HL-60/S4 treated with phorbol 12-myristate 13-acetate at 8.2 ng/mL for 4 days and 3 days (cell line): ENCODE measurements around the gene PADI6.
"Not testable (repeated sequence)": the region's sequence is repeated elsewhere in the genome, so short reads cannot be mapped to it uniquely, and the experiment has no call there.

Experiments used
- in situ Hi-C: fragments of 300-500 bp; cut with MboI; formaldehyde crosslinking; loops from 2 replicates; pipeline ENCODE4 v1.15.0; 2022; ENCODE audit warnings: low sequenced_read_pairs

Gene PADI6

DNA sequence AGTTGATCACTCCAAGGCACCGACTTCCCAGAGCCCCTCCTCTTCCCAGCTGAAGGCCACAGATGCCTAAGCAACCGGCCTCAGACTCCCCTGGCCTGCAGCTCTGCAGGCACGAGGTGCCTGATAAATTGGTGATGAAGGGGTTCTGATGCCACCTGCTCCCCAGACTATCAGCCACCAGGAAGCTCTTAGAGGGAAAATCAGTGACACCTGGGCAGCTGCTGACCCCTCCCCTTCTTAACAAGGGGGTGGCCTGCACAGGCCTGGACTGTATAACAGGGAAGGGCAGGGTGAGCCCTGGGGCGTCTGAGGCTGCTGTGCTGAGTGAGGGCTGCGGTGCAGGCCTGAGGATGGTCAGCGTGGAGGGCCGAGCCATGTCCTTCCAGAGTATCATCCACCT lies at the start of gene PADI6:
Gene PADI6 (plus strand): TSS at position 301 of the 400 bp plus-strand sequence. CDS start 50 bp downstream, at position 351.
- in situ Hi-C loops, result no loop called here

DNA sequence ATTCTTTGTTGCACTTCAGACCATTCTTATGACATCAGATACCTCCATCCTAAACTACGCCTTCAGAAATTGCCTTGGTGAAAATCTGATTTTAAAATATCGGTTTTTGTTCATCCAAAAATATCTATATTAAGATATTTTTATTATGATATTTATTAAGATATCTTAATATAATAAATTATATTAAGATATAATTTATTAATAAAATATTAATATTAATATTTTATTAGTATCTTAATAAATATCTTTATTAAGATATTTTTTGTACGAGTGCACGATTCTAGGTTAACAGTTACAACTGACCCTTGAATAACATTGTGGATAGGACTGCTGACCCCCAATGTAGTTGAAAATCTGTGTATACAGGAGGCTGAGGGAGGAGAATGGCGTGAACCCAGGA lies 43.1 kb upstream of the PADI6 start:
- in situ Hi-C loops, result no loop called here

DNA sequence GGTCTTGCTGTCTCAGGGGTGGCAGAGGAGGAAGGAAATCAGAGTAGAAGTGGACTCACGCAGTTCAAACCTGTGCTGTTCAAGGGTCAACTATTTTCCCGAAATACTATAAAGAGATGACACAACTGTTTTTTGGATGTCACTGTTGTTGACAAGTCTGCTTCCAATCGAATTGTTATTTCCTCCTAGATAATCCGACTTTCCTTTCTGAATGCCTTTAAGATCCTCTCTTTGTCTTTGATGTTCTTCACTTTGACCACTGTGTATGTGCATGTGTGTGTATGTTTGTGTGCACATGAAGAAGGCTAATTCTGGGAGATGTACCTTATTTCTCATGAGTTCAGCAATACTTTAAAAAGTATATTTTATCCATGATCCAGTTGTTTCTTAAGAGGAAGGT lies 42.4 kb upstream of the PADI6 start:
- in situ Hi-C loops, result no loop called here

DNA sequence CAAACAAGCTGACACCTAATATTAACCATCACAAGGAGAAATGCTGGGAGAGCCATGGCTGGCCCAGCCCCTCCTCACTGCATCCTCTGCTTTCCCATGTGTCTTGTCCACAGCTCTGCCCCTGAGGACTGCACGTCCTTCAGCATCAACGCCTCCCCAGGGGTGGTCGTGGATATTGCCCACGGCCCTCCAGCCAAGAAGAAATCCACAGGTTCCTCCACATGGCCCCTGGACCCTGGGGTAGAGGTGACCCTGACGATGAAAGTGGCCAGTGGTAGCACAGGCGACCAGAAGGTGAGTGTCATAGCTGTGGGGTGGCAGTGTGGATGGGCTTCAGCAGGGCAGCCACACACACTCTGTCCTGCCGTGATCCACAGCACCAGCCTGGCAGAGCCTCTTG lies 41.1 kb upstream of the PADI6 start:
- in situ Hi-C loops, result no loop called here

DNA sequence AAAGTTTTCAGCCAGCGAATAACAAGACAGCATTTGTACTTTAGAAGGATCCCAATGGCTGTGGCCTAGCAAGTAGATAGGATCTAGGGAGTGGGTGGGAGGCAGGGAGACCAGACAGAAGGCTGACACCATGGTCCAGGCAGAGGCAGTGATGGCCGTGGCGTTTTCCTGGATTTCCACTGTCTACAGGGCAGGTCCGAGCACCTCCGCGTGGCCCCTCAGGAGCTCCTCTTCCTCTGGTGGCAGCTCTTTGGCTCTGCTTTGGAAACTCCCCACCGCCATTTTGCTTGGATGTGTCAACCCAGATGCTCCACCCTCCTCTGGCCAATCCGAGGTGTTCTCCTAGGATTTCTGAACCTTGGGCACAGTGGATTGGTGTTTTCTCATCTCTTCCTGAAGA lies 38.9 kb upstream of the PADI6 start:
- in situ Hi-C loops, result no loop called here

DNA sequence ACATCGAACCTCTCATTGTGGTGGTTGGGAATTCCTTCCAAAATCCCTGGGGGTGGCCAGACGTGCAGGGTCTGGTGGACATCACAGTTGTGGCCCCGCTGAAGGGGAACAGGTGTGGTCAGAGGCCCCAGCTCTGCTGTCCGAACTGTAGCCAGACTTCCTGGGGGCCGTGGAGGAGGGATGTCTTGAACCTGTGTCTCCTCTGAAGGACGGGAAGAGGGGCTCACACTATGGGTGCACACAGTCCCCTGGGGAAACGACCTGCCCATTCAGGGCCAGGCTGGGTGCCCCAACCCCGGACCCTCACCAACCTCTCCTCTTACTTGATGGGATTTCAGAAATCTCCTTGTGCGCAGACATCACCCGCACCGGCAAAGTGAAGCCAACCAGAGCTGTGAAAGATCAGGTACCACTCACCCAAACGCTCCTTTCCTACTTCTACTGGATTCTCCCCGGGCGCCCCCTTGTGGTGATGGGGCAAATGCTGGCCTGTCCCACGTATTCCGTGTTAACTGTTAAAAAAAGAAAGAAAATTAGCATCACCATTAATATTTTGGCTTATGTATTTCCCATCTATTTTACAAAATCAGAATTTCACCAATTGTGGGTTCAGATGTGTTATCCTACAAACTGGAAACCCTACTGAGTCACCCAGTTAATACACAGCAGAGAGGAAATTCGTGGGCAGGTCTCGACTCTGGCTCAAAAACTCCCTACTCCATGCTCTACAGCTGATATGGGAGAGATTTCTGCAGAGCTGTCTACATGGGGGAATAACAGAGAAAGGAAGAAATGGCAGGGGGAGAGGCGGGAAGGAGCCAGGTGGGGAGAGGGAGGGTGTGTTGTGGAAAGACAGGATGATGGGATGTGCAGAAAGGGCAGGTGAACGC lies 35.9 kb upstream of the PADI6 start:
- in situ Hi-C loops, result no loop called here

DNA sequence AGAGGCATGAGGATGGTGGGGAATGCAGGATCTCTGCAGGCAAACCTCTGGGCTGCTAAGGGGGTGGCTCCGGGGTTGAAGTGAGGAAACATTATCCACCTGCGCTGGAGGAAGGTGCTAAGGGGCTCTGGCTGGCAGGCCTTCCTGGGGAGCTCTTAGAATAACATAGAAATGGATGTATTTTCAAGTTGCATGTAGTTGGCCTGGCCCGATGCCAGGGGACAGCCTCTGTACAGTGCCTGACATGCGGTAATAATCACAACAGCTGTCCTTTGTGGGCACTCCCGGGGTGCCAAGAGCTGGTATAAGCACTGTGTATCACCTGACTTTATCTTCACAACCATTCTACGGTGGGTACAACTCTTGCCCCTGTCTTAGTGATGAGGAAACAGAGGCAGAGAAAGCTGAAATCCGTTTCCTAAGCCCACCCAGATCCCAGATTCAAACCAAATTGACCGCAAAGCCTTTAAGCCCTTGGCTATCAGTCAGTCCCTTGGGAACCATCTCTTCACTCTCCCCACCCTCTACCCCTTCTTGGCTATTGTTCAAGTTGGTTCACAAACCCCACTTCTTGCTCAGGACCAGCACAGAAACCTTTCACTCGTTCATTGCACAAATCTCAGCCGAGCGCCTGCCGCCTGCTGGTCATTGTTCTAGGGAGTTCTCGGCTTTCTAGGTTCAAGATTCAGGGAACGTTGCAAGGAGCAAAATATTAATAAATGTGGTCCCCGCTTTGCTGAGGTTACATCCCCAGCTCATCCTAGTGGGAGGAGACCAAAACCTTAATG lies 33.1 kb upstream of the PADI6 start:
- in situ Hi-C loops, result no loop called here

DNA sequence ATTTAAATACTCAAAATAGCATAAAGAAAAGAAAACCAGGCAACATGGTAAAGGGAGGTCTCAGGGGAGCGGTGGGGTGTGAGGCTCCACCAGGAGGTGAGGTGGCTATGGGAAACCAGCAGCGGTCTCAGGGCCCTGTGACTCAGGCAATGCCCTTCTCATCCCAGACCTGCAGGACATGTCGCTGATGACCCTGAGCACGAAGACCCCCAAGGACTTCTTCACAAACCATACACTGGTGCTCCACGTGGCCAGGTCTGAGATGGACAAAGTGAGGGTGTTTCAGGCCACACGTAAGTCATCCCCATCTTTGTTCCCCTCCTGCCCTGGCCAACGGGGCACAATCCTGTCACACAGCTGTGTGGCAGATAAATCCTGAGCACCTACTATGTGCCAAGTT lies 32.5 kb upstream of the PADI6 start:
- in situ Hi-C loops, result no loop called here

DNA sequence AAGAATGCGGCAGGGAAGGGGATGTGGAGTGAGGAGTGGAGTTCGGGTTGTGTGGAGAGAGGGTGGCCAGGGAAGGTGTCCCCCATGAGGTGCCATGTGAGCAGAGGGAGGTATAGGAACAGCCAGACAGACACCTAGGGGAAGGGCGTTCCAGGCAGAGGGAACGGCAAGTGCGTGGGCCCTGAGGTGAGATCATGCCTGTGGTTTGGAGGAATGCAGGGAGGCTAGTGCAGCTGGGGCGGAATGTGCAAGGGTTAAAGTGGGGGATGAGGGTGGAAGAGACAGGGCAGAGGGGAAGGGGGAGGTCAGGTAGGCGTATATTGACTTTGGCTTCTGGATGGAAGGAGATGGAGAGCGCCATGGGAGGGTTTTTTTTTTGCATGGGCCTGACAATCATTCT lies 31.6 kb upstream of the PADI6 start:
- in situ Hi-C loops, result no loop called here

DNA sequence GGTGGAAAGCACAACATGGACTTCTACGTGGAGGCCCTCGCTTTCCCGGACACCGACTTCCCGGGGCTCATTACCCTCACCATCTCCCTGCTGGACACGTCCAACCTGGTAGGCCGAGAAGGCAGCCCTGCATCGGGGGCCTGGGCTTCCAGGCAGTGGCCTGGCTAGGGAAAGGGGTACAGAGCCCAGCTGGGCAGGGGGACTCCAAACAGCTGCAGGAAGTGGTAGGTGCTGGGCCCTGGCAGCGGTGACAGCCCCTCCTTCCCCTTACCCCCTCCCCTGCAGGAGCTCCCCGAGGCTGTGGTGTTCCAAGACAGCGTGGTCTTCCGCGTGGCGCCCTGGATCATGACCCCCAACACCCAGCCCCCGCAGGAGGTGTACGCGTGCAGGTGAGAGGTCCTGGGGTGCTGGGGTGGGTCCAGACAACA lies 30.0 kb upstream of the PADI6 start:
- in situ Hi-C loops, result no loop called here

DNA sequence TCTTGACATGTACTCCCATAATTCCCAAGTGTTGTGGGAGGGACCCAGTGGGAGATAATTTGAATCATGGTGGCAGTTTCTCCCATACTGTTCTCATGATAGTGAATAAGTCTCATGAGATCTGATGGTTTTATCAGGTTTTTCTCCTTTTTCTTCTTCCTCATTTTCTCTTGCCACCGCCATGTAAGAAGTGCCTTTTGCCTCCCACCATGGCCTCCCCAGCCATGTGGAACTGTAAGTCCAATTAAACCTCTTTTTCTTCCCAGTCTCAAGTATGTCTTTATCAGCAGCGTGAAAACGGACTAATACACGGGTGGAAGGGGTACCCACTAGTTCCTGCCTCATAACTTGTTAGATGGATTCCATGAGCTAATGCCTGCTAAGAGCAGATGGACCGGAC lies 26.5 kb upstream of the PADI6 start:
- in situ Hi-C loops, result not testable (repeated sequence)

DNA sequence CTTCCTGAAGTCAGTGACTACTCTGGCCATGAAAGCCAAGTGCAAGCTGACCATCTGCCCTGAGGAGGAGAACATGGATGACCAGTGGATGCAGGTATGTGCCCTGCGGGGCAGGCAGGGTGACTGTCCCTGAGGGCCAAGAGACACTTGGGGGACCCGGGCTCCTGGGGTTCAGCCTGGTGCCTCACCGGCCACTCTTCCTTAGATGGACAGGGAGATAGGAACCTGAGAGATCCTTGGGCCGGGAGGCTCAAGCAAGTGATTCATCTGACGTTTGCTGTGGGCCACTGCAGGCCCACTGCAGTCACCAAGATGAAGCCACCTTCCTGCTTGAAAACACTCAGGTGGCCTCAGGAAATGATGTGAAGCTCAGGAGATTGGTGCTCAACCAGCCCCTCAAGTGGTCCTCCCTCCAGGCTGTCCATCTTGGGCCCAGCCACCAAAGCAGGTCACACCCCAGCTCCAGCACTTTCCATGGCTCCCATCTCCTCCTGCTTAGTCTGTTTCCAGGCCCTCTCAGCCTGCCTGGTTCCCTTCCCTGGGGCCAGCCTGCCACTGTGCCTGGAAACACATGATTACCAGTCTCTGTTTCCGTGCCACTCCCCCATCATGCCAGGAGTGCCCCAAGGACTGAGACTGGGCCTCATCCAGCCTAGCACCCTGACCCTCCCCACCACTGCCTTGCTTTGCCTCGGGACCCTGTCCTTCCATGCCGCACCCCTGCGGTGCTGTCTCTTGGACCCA lies 25.8 kb upstream of the PADI6 start:
- in situ Hi-C loops, result no loop called here

DNA sequence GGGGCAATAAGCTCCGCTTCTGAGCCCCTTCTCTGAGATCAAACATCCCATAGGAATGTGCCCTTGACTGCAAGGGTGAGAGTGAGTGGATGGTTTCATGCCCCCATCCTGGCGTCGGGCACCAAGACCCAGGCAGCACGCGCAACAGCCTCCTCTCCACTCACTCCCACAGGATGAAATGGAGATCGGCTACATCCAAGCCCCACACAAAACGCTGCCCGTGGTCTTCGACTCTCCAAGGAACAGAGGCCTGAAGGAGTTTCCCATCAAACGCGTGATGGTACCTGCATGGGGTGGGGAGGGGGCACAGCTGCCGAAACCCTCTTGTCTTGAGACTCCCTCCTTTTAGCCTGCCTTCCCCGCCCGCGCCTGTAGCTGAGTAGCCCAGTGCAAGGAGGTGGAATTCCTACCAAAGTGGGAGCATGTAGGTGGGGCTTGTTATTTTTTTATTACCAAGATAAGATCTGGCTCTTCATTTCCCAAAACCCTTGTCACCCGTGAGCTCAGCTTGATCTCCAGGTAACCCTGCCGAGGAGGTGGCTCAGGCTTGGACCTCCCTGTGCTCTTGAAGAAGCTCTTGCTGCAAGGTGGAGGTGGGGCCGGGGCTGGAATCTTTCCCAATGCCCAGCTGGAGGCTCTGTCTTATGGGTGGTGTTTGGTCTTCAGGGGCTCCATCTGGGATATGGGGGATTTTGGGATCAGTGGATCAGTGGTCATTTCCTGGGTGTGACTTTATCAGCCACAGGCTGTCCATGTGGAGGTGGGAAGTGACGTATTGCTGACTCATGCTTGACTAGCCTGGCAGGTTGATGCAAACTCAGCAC lies 24.0 kb upstream of the PADI6 start:
- in situ Hi-C loops, result no loop called here

DNA sequence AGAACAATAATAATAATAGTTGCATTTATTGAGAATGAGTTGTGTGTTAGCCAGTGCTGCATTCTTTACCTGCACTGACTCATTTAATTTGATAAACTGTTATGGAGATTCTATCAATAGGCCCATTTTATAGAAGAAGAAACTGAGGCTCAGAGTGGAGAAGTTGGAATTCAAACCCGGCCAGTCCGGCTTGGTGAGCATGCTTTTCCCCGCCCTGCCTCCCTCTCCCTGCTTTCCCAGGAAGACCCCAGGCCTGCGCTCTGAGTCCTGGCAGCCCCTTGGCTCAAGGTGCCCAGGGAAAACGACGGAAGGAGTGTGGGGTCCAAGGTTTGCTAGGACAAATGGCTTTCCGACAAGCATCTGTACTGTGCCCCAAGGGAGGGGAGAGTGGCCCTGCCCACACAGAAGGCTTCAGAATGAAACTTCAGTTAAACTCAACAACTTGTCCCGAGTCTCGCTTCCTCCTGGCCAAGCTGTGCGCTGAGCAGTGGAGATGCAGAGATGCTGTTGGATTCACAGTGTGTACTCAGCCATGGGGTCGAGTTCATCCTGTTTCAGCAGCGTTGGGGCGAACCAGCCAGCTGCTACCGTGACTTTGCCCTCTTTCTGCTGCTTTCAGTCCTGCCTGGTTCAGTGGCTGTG lies 23.3 kb upstream of the PADI6 start:
- in situ Hi-C loops, result no loop called here

DNA sequence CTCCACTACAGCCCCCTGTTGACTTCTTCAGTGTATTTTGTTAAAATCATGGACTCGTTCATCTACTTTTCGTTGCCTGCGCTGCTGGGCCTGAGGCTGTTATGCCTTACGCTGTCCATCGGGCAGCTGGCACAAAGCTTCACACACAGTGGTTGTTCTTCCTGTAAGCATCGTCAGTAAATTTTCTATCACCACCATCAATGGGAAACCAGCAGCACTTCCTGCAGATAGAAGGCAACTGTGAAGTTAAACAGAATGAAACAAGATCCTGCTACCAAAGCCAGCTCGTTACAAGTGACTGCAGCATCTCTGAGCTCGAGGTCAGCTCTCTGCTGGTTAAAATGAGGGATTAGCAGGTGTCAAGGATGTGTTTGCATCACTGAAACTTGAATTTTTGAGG lies 21.9 kb upstream of the PADI6 start:
- in situ Hi-C loops, result no loop called here

DNA sequence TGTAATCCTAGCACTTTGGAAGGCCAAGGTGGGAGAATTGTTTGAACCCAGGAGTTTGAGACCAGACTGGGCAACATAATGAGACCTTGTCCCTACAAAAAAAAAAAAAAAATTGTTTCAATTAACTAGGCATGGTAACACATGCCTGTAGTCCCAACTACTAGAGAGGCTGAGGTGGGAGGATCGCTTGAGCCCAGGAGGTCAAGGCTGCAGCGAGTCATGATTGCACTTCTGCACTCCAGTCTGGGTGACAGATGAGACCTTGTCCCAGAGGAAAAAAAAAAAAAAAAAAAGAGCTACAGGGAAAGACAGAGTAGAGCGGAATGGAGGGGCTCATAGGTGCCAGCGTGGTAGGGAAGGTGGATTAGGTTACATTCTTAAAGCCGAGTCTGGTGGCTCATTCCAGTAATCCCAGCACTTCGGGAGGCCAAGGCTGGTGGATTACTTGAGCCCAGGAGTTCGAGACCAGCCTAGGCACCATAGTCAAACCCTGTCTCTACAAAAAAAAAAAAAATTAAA lies 21.0 kb upstream of the PADI6 start:
- in situ Hi-C loops, result no loop called here

DNA sequence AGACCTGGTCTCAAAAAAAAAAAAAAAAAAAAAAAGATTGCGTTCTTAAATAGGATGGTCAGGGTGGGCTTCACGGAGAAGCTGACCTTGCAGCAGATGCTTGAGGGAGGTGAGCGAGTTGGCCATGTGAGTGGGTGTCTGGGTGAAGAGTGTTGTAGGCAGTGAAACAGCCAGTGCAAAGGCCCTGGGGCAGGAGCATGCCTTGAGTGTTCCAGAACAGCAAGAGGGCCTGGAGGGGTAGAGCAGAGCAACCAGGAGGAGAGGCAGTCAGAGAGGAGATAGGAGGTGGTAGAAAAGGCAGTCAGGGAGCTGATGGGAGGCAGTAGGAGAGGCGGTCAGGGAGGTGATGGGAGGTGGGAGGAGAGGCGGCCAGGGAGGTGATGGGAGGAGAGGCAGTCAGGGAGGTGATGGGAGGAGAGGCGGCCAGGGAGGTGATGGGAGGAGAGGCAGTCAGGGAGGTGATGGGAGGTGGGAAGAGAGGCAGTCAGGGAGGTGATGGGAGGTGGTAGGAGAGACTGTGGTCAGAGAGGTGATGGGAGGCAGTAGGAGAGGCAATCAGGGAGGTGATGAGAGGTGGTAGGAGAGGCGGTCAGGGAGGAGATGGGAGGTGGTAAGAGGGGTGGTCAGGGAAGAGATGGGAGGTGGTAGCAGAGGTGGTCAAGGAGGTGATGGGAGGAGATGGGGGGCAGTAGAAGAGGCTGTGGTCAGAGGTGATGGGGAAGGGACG lies 20.2 kb upstream of the PADI6 start:
- in situ Hi-C loops, result no loop called here

DNA sequence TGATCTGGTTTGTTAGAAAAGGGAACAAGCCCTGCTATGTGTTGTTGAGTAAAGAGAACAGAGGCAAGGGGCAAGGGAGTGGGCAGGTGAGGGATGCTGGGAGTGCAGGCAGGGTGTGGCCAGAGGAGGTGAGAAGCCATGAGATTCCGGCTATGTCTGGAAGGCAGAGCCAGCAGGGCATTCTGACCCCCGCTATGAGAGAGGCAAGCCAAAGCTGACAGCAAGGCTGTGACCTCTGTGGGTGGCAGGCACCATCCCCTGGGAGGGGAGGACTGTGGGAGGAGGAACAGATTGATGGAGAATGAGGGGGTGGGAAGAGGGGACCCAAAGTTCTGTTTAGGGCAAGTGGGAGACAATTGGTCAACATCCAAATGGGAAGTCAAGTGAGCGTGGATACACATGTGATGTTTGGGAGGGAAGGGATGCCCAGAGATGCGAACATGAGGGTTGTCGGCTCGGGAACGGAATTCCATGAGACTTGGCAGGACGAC lies 19.5 kb upstream of the PADI6 start:
- in situ Hi-C loops, result no loop called here

DNA sequence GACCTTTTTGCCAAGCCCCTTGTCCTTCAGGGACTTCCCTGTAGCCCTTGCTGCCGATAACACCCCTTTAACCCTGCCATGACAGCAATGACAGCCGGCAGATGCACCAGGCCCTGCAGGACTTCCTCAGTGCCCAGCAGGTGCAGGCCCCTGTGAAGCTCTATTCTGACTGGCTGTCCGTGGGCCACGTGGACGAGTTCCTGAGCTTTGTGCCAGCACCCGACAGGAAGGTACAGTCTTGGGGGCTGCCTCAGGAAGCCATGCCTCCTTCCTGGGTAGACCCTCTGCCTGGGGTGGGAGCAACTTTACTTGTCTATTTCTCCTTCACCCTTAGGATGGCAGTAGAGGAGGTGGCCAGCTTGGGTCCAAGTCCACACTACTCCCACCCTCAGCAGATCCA lies 16.1 kb upstream of the PADI6 start:
- in situ Hi-C loops, result no loop called here
